B cell (primary cell): ENCODE measurements around the gene CAPRIN1.

Experiments used
- CTCF ChIP-seq: fragments of 200-600 bp; IDR thresholded peaks from one replicate; pipeline ENCODE4 v1.8.0; 2022; ENCODE audit warnings: antibody characterized with exemption, mild to moderate bottlenecking
- EZH2 ChIP-seq: IDR thresholded peaks from 2 replicates; pipeline ENCODE4 v1.6.1; 2012; ENCODE audit warnings: borderline replicate concordance, low read depth, mild to moderate bottlenecking, moderate library complexity, low read length; ENCODE audit not compliant: insufficient read depth, poor library complexity, severe bottlenecking

- TF ChIP-seq CTCF (no peak), EZH2 (no peak)
Observed at GRCh38 chr11:34120651-34121050, 69.1 kb downstream of the CAPRIN1 start.
